ENCODE measurements around the gene P2RY8. TPM values are rescaled to one million over a fixed set of nuclear protein-coding genes. Genes with fewer than 3 reads are reported as not detected.

The P2RY8 gene
- total RNA-seq, 1 experiment from 2014 or later: 0.37 TPM

GRCh38 chrX:1533058-1533457 is 3.9 kb downstream of the P2RY8 start:
- POLR2A ChIA-PET: no interaction called here
- H3K4me1 Mint-ChIP-seq: no peaks in the 10 kb centered on the region
- no peak overlapping the region for H3K4me3 Mint-ChIP-seq
- H3K27ac Mint-ChIP-seq: no peak overlapping the region
- H3K36me3 Mint-ChIP-seq: no peaks in the 10 kb centered on the region
- CTCF ChIA-PET: no interaction called here
- no peak for TF ChIP-seq ZNF138 (CRISPR knock-in tag; conservative IDR thresholded peaks at IDR 0.05)
- peak; percentile 90; the same call in 1 of the 2 replicates for TF ChIP-seq HMGA2 (CRISPR knock-in tag; IDR thresholded peaks at IDR 0.05)
- TF ChIP-seq, protein P1, sequence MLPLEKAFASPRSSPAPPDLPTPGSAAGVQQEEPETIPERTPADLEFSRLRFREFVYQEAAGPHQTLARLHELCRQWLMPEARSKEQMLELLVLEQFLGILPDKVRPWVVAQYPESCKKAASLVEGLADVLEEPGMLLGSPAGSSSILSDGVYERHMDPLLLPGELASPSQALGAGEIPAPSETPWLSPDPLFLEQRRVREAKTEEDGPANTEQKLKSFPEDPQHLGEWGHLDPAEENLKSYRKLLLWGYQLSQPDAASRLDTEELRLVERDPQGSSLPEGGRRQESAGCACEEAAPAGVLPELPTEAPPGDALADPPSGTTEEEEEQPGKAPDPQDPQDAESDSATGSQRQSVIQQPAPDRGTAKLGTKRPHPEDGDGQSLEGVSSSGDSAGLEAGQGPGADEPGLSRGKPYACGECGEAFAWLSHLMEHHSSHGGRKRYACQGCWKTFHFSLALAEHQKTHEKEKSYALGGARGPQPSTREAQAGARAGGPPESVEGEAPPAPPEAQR (CRISPR knock-in tag; IDR thresholded peaks at IDR 0.05): no peak
- TF ChIP-seq NR2C2 (CRISPR knock-in tag; IDR thresholded peaks at IDR 0.05): no peak
- TF ChIP-seq ZNF423 (CRISPR knock-in tag; IDR thresholded peaks at IDR 0.05): no peak
- ATAC-seq: no peak
- no peaks in the 10 kb centered on the region for H3K9me3 Mint-ChIP-seq
- DNase-seq (ENCODE audit: low spot score): no peak
- H3K27me3 Mint-ChIP-seq (ENCODE audit: low read depth): no peaks in the 10 kb centered on the region

DNA sequence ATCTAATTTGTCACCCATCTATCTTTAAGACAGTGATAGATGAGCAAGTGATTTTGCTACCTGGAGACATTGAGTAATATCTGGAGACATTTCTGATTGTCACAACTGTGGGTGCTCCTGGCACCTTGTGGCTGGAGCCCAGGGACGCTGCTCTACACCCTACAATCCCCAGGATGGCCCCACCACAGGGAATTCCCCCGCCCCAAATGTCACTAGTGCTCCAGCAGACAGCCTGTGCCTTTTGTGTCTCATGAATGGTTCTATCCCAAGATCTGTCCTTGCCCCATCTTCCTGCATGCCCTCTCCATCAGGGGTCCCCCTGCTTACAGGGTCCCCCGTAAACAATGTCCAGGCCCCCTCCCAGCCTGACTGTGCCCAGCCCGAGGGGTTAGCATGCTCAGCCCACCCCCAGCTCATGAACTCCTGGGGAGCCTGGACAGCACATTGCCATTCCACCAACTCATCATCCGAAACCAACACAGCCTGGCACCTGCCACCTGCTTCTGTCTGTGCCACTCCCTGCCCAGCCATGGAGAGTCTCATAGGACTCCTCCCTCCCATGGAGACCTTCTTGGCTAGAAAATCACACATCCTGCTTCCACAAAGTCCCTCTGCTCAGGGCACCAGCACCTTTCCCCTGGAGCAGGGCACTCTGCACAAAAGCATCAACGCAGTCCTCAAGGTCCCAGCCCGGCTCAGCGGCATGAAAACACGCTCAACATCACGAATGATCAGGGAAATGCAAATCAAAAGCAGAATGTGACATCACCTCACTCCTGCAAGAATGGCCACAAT is 5.7 kb downstream of the P2RY8 start:
- Mint-ChIP-seq H3K27ac (no peak overlapping the region), H3K4me1 (no peaks in the 10 kb centered on the region), H3K9me3 (no peaks in the 10 kb centered on the region), H3K4me3 (no peak overlapping the region), H3K36me3 (no peaks in the 10 kb centered on the region), H3K27me3 (ENCODE audit: low read depth) (no peaks in the 10 kb centered on the region)
- DNase-seq (ENCODE audit: low spot score) (no peak), ATAC-seq (no peak)
- POLR2A ChIA-PET: no interaction called here
- CTCF ChIA-PET: no interaction called here
- TF ChIP-seq, protein P1 (CRISPR knock-in tag; IDR thresholded peaks at IDR 0.05): no peak
- no peak for TF ChIP-seq NR3C1 (CRISPR knock-in tag; conservative IDR thresholded peaks at IDR 0.05; ENCODE audit: low read depth)
- no peak for TF ChIP-seq FOXP1 (CRISPR knock-in tag; IDR thresholded peaks at IDR 0.05; ENCODE audit: borderline replicate concordance)
- TF ChIP-seq CREM (CRISPR knock-in tag; IDR thresholded peaks at IDR 0.05): no peak
- TF ChIP-seq CTCF (IDR thresholded peaks at IDR 0.05): no peak
- no peak for TF ChIP-seq MYBL2 (CRISPR knock-in tag; IDR thresholded peaks at IDR 0.05)
- TF ChIP-seq, protein P2, sequence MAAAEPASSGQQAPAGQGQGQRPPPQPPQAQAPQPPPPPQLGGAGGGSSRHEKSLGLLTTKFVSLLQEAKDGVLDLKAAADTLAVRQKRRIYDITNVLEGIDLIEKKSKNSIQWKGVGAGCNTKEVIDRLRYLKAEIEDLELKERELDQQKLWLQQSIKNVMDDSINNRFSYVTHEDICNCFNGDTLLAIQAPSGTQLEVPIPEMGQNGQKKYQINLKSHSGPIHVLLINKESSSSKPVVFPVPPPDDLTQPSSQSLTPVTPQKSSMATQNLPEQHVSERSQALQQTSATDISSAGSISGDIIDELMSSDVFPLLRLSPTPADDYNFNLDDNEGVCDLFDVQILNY (CRISPR knock-in tag; IDR thresholded peaks at IDR 0.05): no peak
- TF ChIP-seq PRDM15 (CRISPR knock-in tag; IDR thresholded peaks at IDR 0.05): no peak
- TF ChIP-seq RELA (CRISPR knock-in tag; IDR thresholded peaks at IDR 0.05; ENCODE audit: borderline replicate concordance): no peak
- TF ChIP-seq ZNF232 (CRISPR knock-in tag; IDR thresholded peaks at IDR 0.05): no peak
- TF ChIP-seq, protein P3, sequence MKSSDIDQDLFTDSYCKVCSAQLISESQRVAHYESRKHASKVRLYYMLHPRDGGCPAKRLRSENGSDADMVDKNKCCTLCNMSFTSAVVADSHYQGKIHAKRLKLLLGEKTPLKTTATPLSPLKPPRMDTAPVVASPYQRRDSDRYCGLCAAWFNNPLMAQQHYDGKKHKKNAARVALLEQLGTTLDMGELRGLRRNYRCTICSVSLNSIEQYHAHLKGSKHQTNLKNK (CRISPR knock-in tag; IDR thresholded peaks at IDR 0.05): no peak
- no peak for TF ChIP-seq HMGA2 (CRISPR knock-in tag; IDR thresholded peaks at IDR 0.05)
